H1 (cell line): ENCODE measurements around the gene IGBP1. TPM values are rescaled to one million over a fixed set of nuclear protein-coding genes. Genes with fewer than 3 reads are reported as not detected.

Experiments used
- CTCF ChIA-PET: fragments of 300-600 bp; sonication (Branson Sonifier 250); formaldehyde crosslinking; loops from one replicate; lab custom pipeline; 2021; ENCODE audit not compliant: partially characterized antibody; lab: Charles Lee
- POLR2A ChIA-PET: fragments of 300-600 bp; sonication (Branson Sonifier 250); formaldehyde crosslinking; loops from one replicate; lab custom pipeline; 2021; ENCODE audit warnings: inconsistent platforms; ENCODE audit not compliant: partially characterized antibody; lab: Charles Lee
- DNase-seq, 2 experiments: peaks; one replicate each; pipeline versions ENCODE4 v3.0.0 to v3.0.0-alpha.2; 2010 to 2022; ENCODE audit warnings: low spot score in 2 of 2, low read depth in 1 of 2, mixed read lengths in 1 of 2
- FAIRE-seq: peaks from 2 replicates; lab custom pipeline; 2011; peaks lifted over from hg19 to GRCh38; lab: Jason Lieb, UNC
- H2AFZ ChIP-seq: 2 replicates; pipeline ENCODE4 v1.8.1; 2012; ENCODE audit warnings: low read length, inconsistent platforms
- H2AK5ac ChIP-seq: 2 replicates; pipeline ENCODE4 v1.6.1; 2013; ENCODE audit warnings: low read depth, low read length
- H2BK120ac ChIP-seq: replicated peaks from 2 replicates; pipeline ENCODE3; 2013; ENCODE audit warnings: low read depth, low read length, inconsistent platforms
- H2BK12ac ChIP-seq: 2 replicates; pipeline ENCODE4 v1.6.1; 2013; ENCODE audit warnings: low read depth, low read length
- H2BK15ac ChIP-seq: 2 replicates; pipeline ENCODE4 v1.6.1; 2013; ENCODE audit warnings: low read length
- H2BK20ac ChIP-seq: 2 replicates; pipeline ENCODE4 v1.6.1; 2013; ENCODE audit warnings: low read length
- H2BK5ac ChIP-seq: 2 replicates; pipeline ENCODE4 v1.6.1; 2013; ENCODE audit warnings: low read depth, low read length
- H3K14ac ChIP-seq: 2 replicates; pipeline ENCODE4 v1.6.1; 2013; ENCODE audit warnings: inconsistent platforms; ENCODE audit not compliant: insufficient read length
- H3K18ac ChIP-seq: 2 replicates; pipeline ENCODE4 v1.6.1; 2013; ENCODE audit warnings: low read length; ENCODE audit errors: extremely low read depth
- H3K23ac ChIP-seq: 2 replicates; pipeline ENCODE4 v1.6.1; 2013; ENCODE audit warnings: inconsistent platforms; ENCODE audit not compliant: insufficient read length
- H3K23me2 ChIP-seq: 2 replicates; pipeline ENCODE4 v1.6.1; 2013; ENCODE audit warnings: low read depth, low read length
- H3K27ac ChIP-seq: 2 replicates; pipeline ENCODE4 v1.6.1; 2011; ENCODE audit warnings: low read depth, low read length, inconsistent platforms
- H3K27me3 ChIP-seq, 4 experiments: replicated peaks in 1 of 4; 1 replicate in 1 of 4; 2 replicates in 3 of 4; pipeline versions ENCODE4 v1.6.1 to v1.8.1; 2011 to 2013; ENCODE audit warnings: low read length in 3 of 4, mild to moderate bottlenecking in 3 of 4, inconsistent platforms in 2 of 4, mixed read lengths in 2 of 4, moderate library complexity in 1 of 4; ENCODE audit not compliant: control insufficient read depth in 3 of 4, insufficient read depth in 3 of 4; ENCODE audit errors: extremely low read depth in 1 of 4
- H3K36me3 ChIP-seq, 4 experiments: 2 replicates each; pipeline versions ENCODE4 v1.6.1 to v1.8.1; 2011 to 2013; ENCODE audit warnings: mild to moderate bottlenecking in 4 of 4, low read length in 3 of 4, moderate library complexity in 2 of 4, control low read depth in 1 of 4, inconsistent platforms in 1 of 4; ENCODE audit not compliant: insufficient read depth in 4 of 4, control insufficient read depth in 2 of 4
- H3K4ac ChIP-seq: replicated peaks from 2 replicates; pipeline ENCODE3; 2013; ENCODE audit warnings: low read length, low read depth, mixed read lengths, inconsistent platforms; ENCODE audit not compliant: insufficient read length
- H3K4me1 ChIP-seq, 4 experiments: replicated peaks in 1 of 4; 1 replicate in 1 of 4; 2 replicates in 3 of 4; pipeline versions ENCODE4 v1.6.1 to v1.8.1; 2011 to 2013; ENCODE audit warnings: low read length in 3 of 4, inconsistent platforms in 2 of 4, mixed read lengths in 1 of 4; ENCODE audit not compliant: insufficient read depth in 4 of 4, control insufficient read depth in 3 of 4
- H3K4me2 ChIP-seq, 2 experiments: 2 replicates each; pipeline versions ENCODE4 v1.6.1 to v1.8.1; 2011 to 2013; ENCODE audit warnings: low read depth in 2 of 2, low read length in 2 of 2, control low read depth in 1 of 2, inconsistent platforms in 1 of 2, mild to moderate bottlenecking in 1 of 2; ENCODE audit not compliant: insufficient read depth in 1 of 2
- H3K4me3 ChIP-seq, 4 experiments: fragments of 200-600, 300-600 bp in 1 of 4; sonication (generic), shearing (Covaris generic), sonication (Bioruptor Twin) in 1 of 4; 2 replicates each; pipeline versions ENCODE4 v1.5.1 to v1.8.1; 2011 to 2016; ENCODE audit warnings: low read length in 4 of 4, low read depth in 3 of 4, control low read depth in 2 of 4, inconsistent platforms in 2 of 4, mild to moderate bottlenecking in 2 of 4, mixed read lengths in 1 of 4, moderate library complexity in 1 of 4; ENCODE audit not compliant: insufficient read depth in 2 of 4; ENCODE audit errors: extremely low read depth in 1 of 4
- H3K56ac ChIP-seq: replicated peaks from 2 replicates; pipeline ENCODE3; 2013; ENCODE audit warnings: low read depth, mild to moderate bottlenecking, mixed read lengths, low read length, inconsistent platforms; ENCODE audit not compliant: insufficient read length
- H3K79me1 ChIP-seq: 2 replicates; pipeline ENCODE4 v1.6.1; 2013; ENCODE audit warnings: low read depth, low read length, control low read depth
- H3K79me2 ChIP-seq, 2 experiments: 2 replicates each; pipeline versions ENCODE4 v1.6.1 to v1.8.1; 2012 to 2013; ENCODE audit warnings: low read length in 2 of 2, mild to moderate bottlenecking in 2 of 2, inconsistent platforms in 1 of 2; ENCODE audit not compliant: insufficient read depth in 2 of 2, control insufficient read depth in 1 of 2
- H3K9ac ChIP-seq, 4 experiments: replicated peaks in 1 of 4; 1 replicate in 1 of 4; 2 replicates in 3 of 4; pipeline versions ENCODE4 v1.6.1 to v1.8.1; 2011 to 2013; ENCODE audit warnings: low read depth in 3 of 4, low read length in 3 of 4, control low read depth in 2 of 4, mild to moderate bottlenecking in 2 of 4, moderate library complexity in 2 of 4, inconsistent platforms in 1 of 4; ENCODE audit errors: extremely low read depth in 1 of 4
- H3K9me3 ChIP-seq, 2 experiments: 2 replicates each; pipeline versions ENCODE4 v1.6.1 to v1.8.1; 2012 to 2013; ENCODE audit warnings: mild to moderate bottlenecking in 2 of 2, moderate library complexity in 2 of 2, control low read depth in 1 of 2, inconsistent platforms in 1 of 2, low read depth in 1 of 2, low read length in 1 of 2, mixed read lengths in 1 of 2; ENCODE audit not compliant: insufficient read depth in 2 of 2
- H4K20me1 ChIP-seq, 2 experiments: replicated peaks in 1 of 2; 2 replicates each; pipeline versions ENCODE3 to v1.8.1; 2011 to 2013; ENCODE audit warnings: inconsistent platforms in 2 of 2, low read length in 2 of 2, mild to moderate bottlenecking in 1 of 2; ENCODE audit not compliant: insufficient read depth in 2 of 2, control insufficient read depth in 1 of 2
- H4K5ac ChIP-seq: 2 replicates; pipeline ENCODE4 v1.6.1; 2013; ENCODE audit warnings: low read length, low read depth, mixed read lengths, inconsistent platforms; ENCODE audit not compliant: insufficient read length
- H4K8ac ChIP-seq: 2 replicates; pipeline ENCODE4 v1.8.0; 2013; ENCODE audit warnings: mild to moderate bottlenecking, moderate library complexity, low read length, inconsistent platforms; ENCODE audit not compliant: insufficient read depth; ENCODE audit errors: extremely low read depth
- H4K91ac ChIP-seq: replicated peaks from 2 replicates; pipeline ENCODE3; 2013; ENCODE audit warnings: low read length, mixed read lengths, inconsistent platforms; ENCODE audit not compliant: insufficient read length
- CHD1 ChIP-seq: IDR thresholded peaks from 2 replicates; pipeline ENCODE4 v1.6.1; 2012; ENCODE audit warnings: low read depth, low read length, improper control_type of control experiment
- RFX5 ChIP-seq: IDR thresholded peaks from 2 replicates; pipeline ENCODE4 v1.6.1; 2011; ENCODE audit warnings: low read depth, low read length, improper control_type of control experiment, borderline replicate concordance
- WGBS, 2 experiments: shearing (Covaris generic) in 1 of 2; methylation state at CpG; one replicate each; pipeline versions ENCODE4 v1.1.6 to v1.1.7; 2013 to 2015; ENCODE audit warnings: low lambda C conversion rate in 2 of 2, mixed read lengths in 2 of 2, inconsistent platforms in 1 of 2, low coverage in 1 of 2, missing lambda C conversion rate in 1 of 2; ENCODE audit not compliant: insufficient replicate concordance in 2 of 2, insufficient coverage in 1 of 2, insufficient read length in 1 of 2; ENCODE audit errors: extremely low coverage in 1 of 2, missing lambda C conversion rate in 1 of 2; 5-methylcytosine and 5-hydroxymethylcytosine counted together
- polyA plus RNA-seq, 7 experiments: library from polyadenylated mRNA; depleted of rRNA in 3 of 7; stranded (reverse) in 5 of 7; unstranded in 2 of 7; fragments of >200 nt in 5 of 7; fragments of 200-250 nt in 2 of 7; gene quantifications; 1 replicate in 5 of 7; 2 replicates in 1 of 7; 4 replicates in 1 of 7; pipeline versions ENCODE4 v1.2.1 to v1.2.3, GENCODE V29; 2011 to 2013; ENCODE audit warnings: missing spikeins in 2 of 7, mixed read lengths in 2 of 7
- total RNA-seq: library from RNA; stranded (reverse); fragmentation: NEBNext Ultra II Directional; extraction: Animal tissue kit (Norgen Biotek cat#: 25700); gene quantifications from 2 replicates; pipeline ENCODE4 v1.2.1, GENCODE V29; 2021

Gene IGBP1
- total and polyA plus RNA-seq, 2 of the 8 experiments (the other 6 are each of a cell fraction or from before 2014, with no cell fraction given), result 41.3 to 45.4 TPM

- TF ChIP-seq RFX5, result no peak
- no peak for TF ChIP-seq CHD1
- H4K8ac ChIP-seq, result no peak overlapping the region
- H2BK12ac ChIP-seq, result no peak overlapping the region
- no peaks in the 10 kb centered on the region for H3K79me2 ChIP-seq
- 100% methylated on average over 2 of the region's 2 CpGs; no CpG with 5 or more reads in 1 of the 2 experiments for WGBS, 2 experiments
- no peaks in the 10 kb centered on the region for H3K4me1 ChIP-seq
- DNase-seq, result no peak
- no peak overlapping the region for H2BK5ac ChIP-seq
- H3K9ac ChIP-seq, result no peak overlapping the region
- no peak overlapping the region for H3K27ac ChIP-seq
- H4K91ac ChIP-seq, result no peak overlapping the region
- H3K4ac ChIP-seq, result no peak overlapping the region
- no peaks in the 10 kb centered on the region for H4K20me1 ChIP-seq
- H3K36me3 ChIP-seq, result peaks cover 0 to 9% (median 2%) of the 10 kb centered on the region in 4 experiments; a peak in 2 of 8 replicates
- H2BK15ac ChIP-seq, result no peak overlapping the region
- no peak overlapping the region for H4K5ac ChIP-seq
- H3K4me2 ChIP-seq, result no peak overlapping the region
- no peak for FAIRE-seq
- no peaks in the 10 kb centered on the region for H3K79me1 ChIP-seq
- no peaks in the 10 kb centered on the region for H3K27me3 ChIP-seq
- H2BK120ac ChIP-seq, result no peak overlapping the region
- ChIA-PET POLR2A (interaction anchor here (2.4 kb wide), 1 partner anchor 20 kb away, joined by 6 read pairs; no protein-coding TSS in a partner anchor), CTCF (no interaction called here)
- no peaks in the 10 kb centered on the region for H3K23me2 ChIP-seq
- no peak overlapping the region for H3K4me3 ChIP-seq
- H3K9me3 ChIP-seq, result no peaks in the 10 kb centered on the region
- no peak overlapping the region for H2BK20ac ChIP-seq
- H3K23ac ChIP-seq, result no peak overlapping the region
- H3K56ac ChIP-seq, result no peak overlapping the region
- H2AK5ac ChIP-seq, result no peak overlapping the region
- H3K14ac ChIP-seq, result no peak overlapping the region
- no peak overlapping the region for H2AFZ ChIP-seq
- no peak overlapping the region for H3K18ac ChIP-seq
These were observed 8.1 kb downstream of the IGBP1 start for GRCh38 chrX:70141373-70141772.
